Measurements from ENCODE around the gene GRID2IP.

GRID2IP gene

GRCh38 chr7:6491194-6491593 lies 60.1 kb downstream of the GRID2IP start:
- no peaks in the 10 kb centered on the region for H3K4me1 ChIP-seq (ENCODE audit: control insufficient read depth, insufficient read depth, low read length)
- H3K4me3 ChIP-seq (ENCODE audit: low read depth, low read length), result no peak overlapping the region
- H3K9ac ChIP-seq (ENCODE audit: low read depth, low read length), result no peak overlapping the region
- H3K9me3 ChIP-seq (ENCODE audit: control insufficient read depth, insufficient read depth, low read length), result no peaks in the 10 kb centered on the region
- H3K36me3 ChIP-seq (ENCODE audit: control insufficient read depth, insufficient read depth, low read length), result no peaks in the 10 kb centered on the region
- H3K27me3 ChIP-seq (ENCODE audit: control insufficient read depth, insufficient read depth, low read length), result no peaks in the 10 kb centered on the region

GRCh38 chr7:6489612-6490011 lies 61.6 kb downstream of the GRID2IP start:
- H3K27me3 ChIP-seq (ENCODE audit: control insufficient read depth, insufficient read depth, low read length), result no peaks in the 10 kb centered on the region

DNA sequence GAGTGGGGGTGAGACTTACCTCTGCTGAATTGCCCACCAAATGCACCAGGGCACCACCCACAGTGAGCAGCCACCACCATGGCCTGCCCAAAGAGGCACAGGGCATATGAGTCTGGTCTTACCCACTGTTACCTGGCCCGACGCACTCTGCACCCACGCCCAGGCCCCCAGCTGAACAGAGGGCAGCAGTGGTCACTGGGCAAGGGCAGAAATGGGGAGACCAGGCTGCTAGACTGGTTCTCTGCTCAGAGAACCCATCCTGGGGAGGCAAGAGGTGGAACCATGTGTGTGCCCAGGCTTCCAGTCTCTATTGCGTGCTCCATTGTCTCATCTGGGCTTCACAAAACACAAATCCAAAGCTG lies 64.1 kb downstream of the GRID2IP start:
- H3K9me3 ChIP-seq (ENCODE audit: control insufficient read depth, insufficient read depth, low read length), result no peaks in the 10 kb centered on the region
- no peak overlapping the region for H3K9ac ChIP-seq (ENCODE audit: low read depth, low read length)
- H3K36me3 ChIP-seq (ENCODE audit: control insufficient read depth, insufficient read depth, low read length), result no peaks in the 10 kb centered on the region
- H3K27me3 ChIP-seq (ENCODE audit: control insufficient read depth, insufficient read depth, low read length), result no peaks in the 10 kb centered on the region
- H3K4me1 ChIP-seq (ENCODE audit: control insufficient read depth, insufficient read depth, low read length), result no peaks in the 10 kb centered on the region
- no peak overlapping the region for H3K4me3 ChIP-seq (ENCODE audit: low read depth, low read length)

More at GRCh38 chr7:6489612-6490011, 61.6 kb downstream of the GRID2IP start:
- H3K9me3 ChIP-seq (ENCODE audit: control insufficient read depth, insufficient read depth, low read length), result no peaks in the 10 kb centered on the region
- no peak overlapping the region for H3K9ac ChIP-seq (ENCODE audit: low read depth, low read length)
- H3K4me3 ChIP-seq (ENCODE audit: low read depth, low read length), result no peak overlapping the region
- no peaks in the 10 kb centered on the region for H3K4me1 ChIP-seq (ENCODE audit: control insufficient read depth, insufficient read depth, low read length)
- no peaks in the 10 kb centered on the region for H3K36me3 ChIP-seq (ENCODE audit: control insufficient read depth, insufficient read depth, low read length)

DNA sequence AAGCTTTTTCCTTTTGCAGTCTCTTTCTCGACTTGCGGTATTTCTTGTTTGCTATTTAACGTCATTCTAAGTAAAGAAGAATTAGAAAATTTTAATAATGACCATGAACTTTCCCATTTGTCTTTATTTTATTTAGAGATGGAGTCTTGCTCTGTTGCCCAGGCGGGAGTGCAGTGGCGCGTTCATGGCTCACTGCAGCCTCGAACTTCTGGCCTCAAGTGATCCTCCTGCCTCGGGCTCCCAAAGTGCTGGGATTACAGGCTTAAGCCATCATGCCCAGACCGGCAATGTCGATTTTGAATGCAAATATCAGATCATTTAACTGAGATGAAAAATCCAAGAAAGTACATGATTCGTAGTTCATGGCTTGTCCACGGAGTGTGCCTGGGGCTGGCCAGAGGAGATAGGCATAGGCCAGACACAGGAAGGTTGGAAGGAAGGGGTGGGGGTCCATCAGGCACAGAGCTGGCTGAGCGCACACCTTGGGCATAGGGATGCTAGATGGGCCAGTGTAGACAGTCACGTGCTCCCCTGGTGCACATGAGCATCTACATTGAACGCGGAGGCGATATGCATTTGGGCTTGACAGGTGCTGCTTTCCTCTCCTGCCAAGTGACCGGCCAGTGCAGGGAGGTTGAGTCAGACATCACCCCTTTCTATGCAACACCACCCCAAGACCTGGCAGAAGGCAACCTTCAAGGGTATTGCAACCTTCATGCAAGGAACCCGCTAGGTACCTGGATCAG lies 64.7 kb downstream of the GRID2IP start:
- no peaks in the 10 kb centered on the region for H3K4me1 ChIP-seq (ENCODE audit: control insufficient read depth, insufficient read depth, low read length)
- no peaks in the 10 kb centered on the region for H3K36me3 ChIP-seq (ENCODE audit: control insufficient read depth, insufficient read depth, low read length)
- no peaks in the 10 kb centered on the region for H3K27me3 ChIP-seq (ENCODE audit: control insufficient read depth, insufficient read depth, low read length)
- H3K9ac ChIP-seq (ENCODE audit: low read depth, low read length), result no peak overlapping the region
- no peak overlapping the region for H3K4me3 ChIP-seq (ENCODE audit: low read depth, low read length)
- no peaks in the 10 kb centered on the region for H3K9me3 ChIP-seq (ENCODE audit: control insufficient read depth, insufficient read depth, low read length)

- Histone ChIP-seq H3K9ac (ENCODE audit: low read depth, low read length) (peak overlapping the region; percentile 97), H3K4me1 (ENCODE audit: control insufficient read depth, insufficient read depth, low read length) (no peaks in the 10 kb centered on the region), H3K9me3 (ENCODE audit: control insufficient read depth, insufficient read depth, low read length) (no peaks in the 10 kb centered on the region)
Measured at GRCh38 chr7:6482743-6483119, 68.5 kb downstream of the GRID2IP start.

DNA sequence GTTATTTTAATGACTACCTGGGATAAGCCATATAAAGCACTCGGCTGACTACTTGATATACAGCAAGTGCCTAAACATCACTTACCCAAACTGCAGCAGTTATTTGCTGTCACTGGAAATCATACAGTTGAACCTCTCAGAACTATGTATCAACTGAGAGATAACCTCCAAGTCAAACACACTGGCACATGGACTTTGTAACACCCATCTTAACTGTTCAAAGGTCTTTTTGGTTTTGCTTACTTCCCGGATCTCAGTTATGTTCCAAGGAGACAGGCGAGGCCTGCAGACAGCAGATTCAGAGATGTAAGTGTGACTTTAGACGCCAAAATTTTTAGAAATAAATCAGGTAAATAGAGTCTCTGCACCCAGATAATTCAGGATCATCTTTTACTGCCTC lies 69.0 kb downstream of the GRID2IP start:
- Histone ChIP-seq H3K4me1 (ENCODE audit: control insufficient read depth, insufficient read depth, low read length) (peaks cover 2% of the 10 kb centered on the region), H3K9me3 (ENCODE audit: control insufficient read depth, insufficient read depth, low read length) (no peaks in the 10 kb centered on the region), H3K4me3 (ENCODE audit: low read depth, low read length) (peak overlapping the region; percentile 90), H3K9ac (ENCODE audit: low read depth, low read length) (no peak overlapping the region), H3K27me3 (ENCODE audit: control insufficient read depth, insufficient read depth, low read length) (no peaks in the 10 kb centered on the region), H3K36me3 (ENCODE audit: control insufficient read depth, insufficient read depth, low read length) (peaks cover 3% of the 10 kb centered on the region)

More at GRCh38 chr7:6482743-6483119, 68.5 kb downstream of the GRID2IP start:
- Histone ChIP-seq H3K36me3 (ENCODE audit: control insufficient read depth, insufficient read depth, low read length) (peaks cover 3% of the 10 kb centered on the region), H3K27me3 (ENCODE audit: control insufficient read depth, insufficient read depth, low read length) (no peaks in the 10 kb centered on the region), H3K4me3 (ENCODE audit: low read depth, low read length) (peak overlapping the region; percentile 90)

DNA sequence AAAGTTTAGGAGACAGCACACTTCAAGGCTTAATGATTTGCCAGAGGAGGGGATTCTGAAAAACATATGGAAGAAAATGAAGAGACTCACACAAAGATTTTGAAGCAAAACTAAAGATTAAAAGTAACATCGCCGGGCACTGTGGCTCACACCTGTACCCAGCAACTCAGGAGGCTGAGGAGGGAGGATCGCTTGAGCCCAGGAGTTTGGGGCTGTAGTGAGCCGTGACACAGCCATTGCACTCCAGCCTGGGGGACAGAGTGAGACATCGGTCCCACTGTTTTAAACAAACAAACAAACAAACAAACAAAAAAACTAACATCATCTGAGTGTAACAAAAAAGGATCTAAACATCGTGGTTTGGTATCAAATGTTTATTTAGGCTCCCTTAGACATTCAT lies 69.8 kb downstream of the GRID2IP start:
- peaks cover 2% of the 10 kb centered on the region for H3K4me1 ChIP-seq (ENCODE audit: control insufficient read depth, insufficient read depth, low read length)
- peaks cover 3% of the 10 kb centered on the region for H3K36me3 ChIP-seq (ENCODE audit: control insufficient read depth, insufficient read depth, low read length)
- H3K9ac ChIP-seq (ENCODE audit: low read depth, low read length), result no peak overlapping the region
- no peaks in the 10 kb centered on the region for H3K27me3 ChIP-seq (ENCODE audit: control insufficient read depth, insufficient read depth, low read length)
- H3K4me3 ChIP-seq (ENCODE audit: low read depth, low read length), result no peak overlapping the region
- no peaks in the 10 kb centered on the region for H3K9me3 ChIP-seq (ENCODE audit: control insufficient read depth, insufficient read depth, low read length)

- no peak overlapping the region for H3K9ac ChIP-seq (ENCODE audit: low read depth, low read length)
- no peak overlapping the region for H3K4me3 ChIP-seq (ENCODE audit: low read depth, low read length)
- no peaks in the 10 kb centered on the region for H3K9me3 ChIP-seq (ENCODE audit: control insufficient read depth, insufficient read depth, low read length)
- H3K27me3 ChIP-seq (ENCODE audit: control insufficient read depth, insufficient read depth, low read length), result no peaks in the 10 kb centered on the region
- peaks cover 2% of the 10 kb centered on the region for H3K4me1 ChIP-seq (ENCODE audit: control insufficient read depth, insufficient read depth, low read length)
- H3K36me3 ChIP-seq (ENCODE audit: control insufficient read depth, insufficient read depth, low read length), result peaks cover 3% of the 10 kb centered on the region
Measured at GRCh38 chr7:6480323-6480660, 71.0 kb downstream of the GRID2IP start.

- Histone ChIP-seq H3K36me3 (ENCODE audit: control insufficient read depth, insufficient read depth, low read length) (peaks cover 3% of the 10 kb centered on the region), H3K4me3 (ENCODE audit: low read depth, low read length) (no peak overlapping the region), H3K4me1 (ENCODE audit: control insufficient read depth, insufficient read depth, low read length) (peaks cover 2% of the 10 kb centered on the region)
Measured at GRCh38 chr7:6479067-6479466, 72.2 kb downstream of the GRID2IP start.

GRCh38 chr7:6478186-6478585 lies 73.1 kb downstream of the GRID2IP start:
- Histone ChIP-seq H3K4me1 (ENCODE audit: control insufficient read depth, insufficient read depth, low read length) (peaks cover 2% of the 10 kb centered on the region), H3K4me3 (ENCODE audit: low read depth, low read length) (no peak overlapping the region), H3K36me3 (ENCODE audit: control insufficient read depth, insufficient read depth, low read length) (peaks cover 3% of the 10 kb centered on the region), H3K27me3 (ENCODE audit: control insufficient read depth, insufficient read depth, low read length) (no peaks in the 10 kb centered on the region), H3K9me3 (ENCODE audit: control insufficient read depth, insufficient read depth, low read length) (no peaks in the 10 kb centered on the region), H3K9ac (ENCODE audit: low read depth, low read length) (no peak overlapping the region)

More at GRCh38 chr7:6479067-6479466, 72.2 kb downstream of the GRID2IP start:
- no peaks in the 10 kb centered on the region for H3K9me3 ChIP-seq (ENCODE audit: control insufficient read depth, insufficient read depth, low read length)
- no peak overlapping the region for H3K9ac ChIP-seq (ENCODE audit: low read depth, low read length)
- H3K27me3 ChIP-seq (ENCODE audit: control insufficient read depth, insufficient read depth, low read length), result no peaks in the 10 kb centered on the region

- no peaks in the 10 kb centered on the region for H3K9me3 ChIP-seq (ENCODE audit: control insufficient read depth, insufficient read depth, low read length)
- peaks cover 2% of the 10 kb centered on the region for H3K4me1 ChIP-seq (ENCODE audit: control insufficient read depth, insufficient read depth, low read length)
- H3K4me3 ChIP-seq (ENCODE audit: low read depth, low read length), result no peak overlapping the region
- no peak overlapping the region for H3K9ac ChIP-seq (ENCODE audit: low read depth, low read length)
- H3K27me3 ChIP-seq (ENCODE audit: control insufficient read depth, insufficient read depth, low read length), result no peaks in the 10 kb centered on the region
- peaks cover 3% of the 10 kb centered on the region for H3K36me3 ChIP-seq (ENCODE audit: control insufficient read depth, insufficient read depth, low read length)
Measured at GRCh38 chr7:6477318-6477660, 74.0 kb downstream of the GRID2IP start.

GRCh38 chr7:6476596-6477317 lies 74.5 kb downstream of the GRID2IP start:
- H3K9ac ChIP-seq (ENCODE audit: low read depth, low read length), result no peak overlapping the region
- no peak overlapping the region for H3K4me3 ChIP-seq (ENCODE audit: low read depth, low read length)
- no peaks in the 10 kb centered on the region for H3K9me3 ChIP-seq (ENCODE audit: control insufficient read depth, insufficient read depth, low read length)
- no peaks in the 10 kb centered on the region for H3K27me3 ChIP-seq (ENCODE audit: control insufficient read depth, insufficient read depth, low read length)
- peaks cover 3% of the 10 kb centered on the region for H3K36me3 ChIP-seq (ENCODE audit: control insufficient read depth, insufficient read depth, low read length)
- H3K4me1 ChIP-seq (ENCODE audit: control insufficient read depth, insufficient read depth, low read length), result peaks cover 2% of the 10 kb centered on the region

Measured in iPS-15b (cell line).